GM12874 (cell line): Measurements from ENCODE around the gene ANAPC13.
A peak's percentile ranks its signal among the peaks of the same experiment; 100 is the strongest.

Experiments used
- CTCF ChIP-seq: IDR thresholded peaks from 2 replicates; pipeline ENCODE4 v1.5.1; 2011; ENCODE audit warnings: low read depth, mild to moderate bottlenecking, control low read depth, low read length, moderate library complexity; ENCODE audit not compliant: insufficient read depth

Gene ANAPC13

GRCh38 chr3:134485718-134486576, at the start of gene ANAPC13, which contains the start of gene CEP63:
ANAPC13 (minus strand) TSS chr3:134485985; CDS start chr3:134482904, 3,081 bp downstream.
CEP63 (plus strand) TSS chr3:134486057; CDS start chr3:134495321, 9,264 bp downstream.
- TF ChIP-seq CTCF = no peak

- no peak for TF ChIP-seq CTCF
Measured at GRCh38 chr3:134535186-134535970, 49.6 kb upstream of the ANAPC13 start.

GRCh38 chr3:134533493-134533892, 47.7 kb upstream of the ANAPC13 start:
- TF ChIP-seq CTCF = no peak

GRCh38 chr3:134527538-134528186, 41.9 kb upstream of the ANAPC13 start:
- no peak for TF ChIP-seq CTCF

GRCh38 chr3:134527037-134527436, 41.3 kb upstream of the ANAPC13 start:
- peak; percentile 34; the same call in 1 of the 2 replicates for TF ChIP-seq CTCF

GRCh38 chr3:134526319-134526718, 40.5 kb upstream of the ANAPC13 start:
- no peak for TF ChIP-seq CTCF

- TF ChIP-seq CTCF = no peak
Measured at GRCh38 chr3:134525293-134525692, 39.5 kb upstream of the ANAPC13 start.
